Measurements from ENCODE around the gene ZNF488.

Gene ZNF488

DNA sequence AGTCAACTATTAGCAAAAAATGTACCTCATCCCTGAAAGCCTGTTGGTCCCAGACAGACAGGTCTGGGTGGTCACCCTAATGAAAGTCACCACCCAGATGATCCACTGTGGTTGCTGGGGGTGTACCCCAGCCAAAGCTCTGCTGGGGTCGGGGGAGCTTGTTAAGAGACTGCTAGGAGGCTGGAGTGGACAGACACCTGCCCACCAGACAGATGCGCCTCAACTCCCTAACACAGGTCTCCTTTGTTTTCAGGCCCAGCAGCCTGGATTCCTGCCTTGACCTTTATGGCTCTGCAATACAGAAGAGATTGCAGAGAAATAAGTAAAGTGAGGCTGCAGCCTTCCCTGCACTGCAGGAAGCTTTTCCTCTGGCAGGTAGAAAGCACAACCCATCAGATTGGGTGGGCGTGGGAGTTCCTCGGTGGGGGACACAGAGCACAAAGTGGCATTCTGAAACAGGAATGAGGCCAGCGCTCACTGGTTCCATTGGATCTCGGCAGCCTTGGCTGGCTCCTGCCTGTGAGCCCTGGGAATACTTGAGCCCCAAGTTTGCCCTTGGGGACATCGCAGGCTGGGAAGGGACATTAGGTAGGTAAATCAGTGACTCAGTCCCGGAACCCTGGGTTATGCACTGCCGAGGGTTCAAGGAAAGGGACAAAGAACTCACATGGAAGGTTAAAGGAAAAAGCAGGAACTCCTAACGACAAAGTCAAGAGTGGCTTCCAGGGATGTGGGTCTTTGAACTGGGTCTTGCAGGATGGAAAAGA is 18.0 kb upstream of the ZNF488 start:
- Histone ChIP-seq H3K36me3 (no peaks in the 10 kb centered on the region), H3K9me3 (no peaks in the 10 kb centered on the region), H3K4me3 (ENCODE audit: low read depth, low read length) (no peak overlapping the region), H3K4me1 (no peaks in the 10 kb centered on the region), H3K27me3 (peaks cover 6% of the 10 kb centered on the region)
- no peak for DNase-seq
- TF ChIP-seq, protein P1, sequence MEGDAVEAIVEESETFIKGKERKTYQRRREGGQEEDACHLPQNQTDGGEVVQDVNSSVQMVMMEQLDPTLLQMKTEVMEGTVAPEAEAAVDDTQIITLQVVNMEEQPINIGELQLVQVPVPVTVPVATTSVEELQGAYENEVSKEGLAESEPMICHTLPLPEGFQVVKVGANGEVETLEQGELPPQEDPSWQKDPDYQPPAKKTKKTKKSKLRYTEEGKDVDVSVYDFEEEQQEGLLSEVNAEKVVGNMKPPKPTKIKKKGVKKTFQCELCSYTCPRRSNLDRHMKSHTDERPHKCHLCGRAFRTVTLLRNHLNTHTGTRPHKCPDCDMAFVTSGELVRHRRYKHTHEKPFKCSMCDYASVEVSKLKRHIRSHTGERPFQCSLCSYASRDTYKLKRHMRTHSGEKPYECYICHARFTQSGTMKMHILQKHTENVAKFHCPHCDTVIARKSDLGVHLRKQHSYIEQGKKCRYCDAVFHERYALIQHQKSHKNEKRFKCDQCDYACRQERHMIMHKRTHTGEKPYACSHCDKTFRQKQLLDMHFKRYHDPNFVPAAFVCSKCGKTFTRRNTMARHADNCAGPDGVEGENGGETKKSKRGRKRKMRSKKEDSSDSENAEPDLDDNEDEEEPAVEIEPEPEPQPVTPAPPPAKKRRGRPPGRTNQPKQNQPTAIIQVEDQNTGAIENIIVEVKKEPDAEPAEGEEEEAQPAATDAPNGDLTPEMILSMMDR (IDR thresholded peaks at IDR 0.05; ENCODE audit: low read depth, low read length) = no peak

DNA sequence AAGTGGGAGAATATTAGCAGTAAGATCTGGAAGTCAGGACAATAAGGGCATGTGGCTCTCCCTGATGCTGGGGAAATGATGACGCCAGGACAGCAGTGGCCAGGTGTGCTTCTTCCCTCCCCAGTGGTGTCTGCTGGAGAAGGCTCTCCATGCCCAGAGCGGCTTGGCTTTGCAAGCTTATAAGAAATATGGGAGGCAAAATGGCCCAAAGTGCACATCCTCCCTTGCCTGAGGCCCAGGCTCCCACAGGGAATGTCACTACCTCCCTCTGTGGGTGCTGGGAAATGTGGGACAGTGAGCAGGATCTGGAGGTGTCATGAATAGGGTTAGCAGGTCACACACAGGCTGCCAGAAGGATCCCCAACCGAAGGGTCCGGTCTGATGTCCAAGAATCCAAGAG is 17.1 kb upstream of the ZNF488 start:
- Histone ChIP-seq H3K4me1 (no peaks in the 10 kb centered on the region), H3K9me3 (no peaks in the 10 kb centered on the region), H3K27me3 (peaks cover 11% of the 10 kb centered on the region)

GRCh38 chr10:47400786-47401185 is 16.7 kb upstream of the ZNF488 start:
- no peak overlapping the region for H3K4me3 ChIP-seq (ENCODE audit: low read depth, low read length)
- TF ChIP-seq, protein P1 (IDR thresholded peaks at IDR 0.05; ENCODE audit: low read depth, low read length) = no peak
- no peaks in the 10 kb centered on the region for H3K36me3 ChIP-seq
- peaks cover 14% of the 10 kb centered on the region for H3K27me3 ChIP-seq
- no peaks in the 10 kb centered on the region for H3K4me1 ChIP-seq
- DNase-seq = no peak
- no peaks in the 10 kb centered on the region for H3K9me3 ChIP-seq

More for the DNA sequence above, 17.1 kb upstream of the ZNF488 start:
- Histone ChIP-seq H3K36me3 (no peaks in the 10 kb centered on the region), H3K4me3 (ENCODE audit: low read depth, low read length) (no peak overlapping the region)
- no peak for DNase-seq
- TF ChIP-seq, protein P1 (IDR thresholded peaks at IDR 0.05; ENCODE audit: low read depth, low read length) = no peak

DNA sequence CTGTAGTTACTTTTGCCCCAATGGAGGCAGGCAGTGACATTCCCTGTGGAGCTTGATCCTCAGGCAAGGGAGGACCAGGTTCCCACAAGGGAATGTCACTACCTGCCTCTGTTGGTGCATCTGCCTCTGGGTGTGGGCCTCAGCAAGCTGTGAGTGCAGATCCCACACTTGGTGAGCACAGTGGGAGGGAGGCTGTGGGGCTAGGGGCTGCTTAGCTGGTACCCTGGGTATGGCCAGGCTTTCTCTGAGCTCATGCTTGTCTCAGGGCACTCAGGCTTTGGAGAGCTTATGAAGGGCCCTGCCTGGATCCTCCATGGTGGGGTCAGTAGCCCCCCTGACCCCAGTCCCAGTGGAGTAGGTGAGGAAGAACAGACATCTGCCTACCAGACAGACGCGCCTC is 16.2 kb upstream of the ZNF488 start:
- no peaks in the 10 kb centered on the region for H3K9me3 ChIP-seq
- peaks cover 19% of the 10 kb centered on the region for H3K27me3 ChIP-seq
- TF ChIP-seq, protein P1 (IDR thresholded peaks at IDR 0.05; ENCODE audit: low read depth, low read length) = no peak
- no peaks in the 10 kb centered on the region for H3K4me1 ChIP-seq
- DNase-seq = no peak
- no peaks in the 10 kb centered on the region for H3K36me3 ChIP-seq
- H3K4me3 ChIP-seq (ENCODE audit: low read depth, low read length) = no peak overlapping the region

GRCh38 chr10:47397256-47397655 is 13.2 kb upstream of the ZNF488 start:
- Histone ChIP-seq H3K4me1 (no peaks in the 10 kb centered on the region), H3K4me3 (ENCODE audit: low read depth, low read length) (no peak overlapping the region), H3K36me3 (no peaks in the 10 kb centered on the region), H3K9me3 (no peaks in the 10 kb centered on the region), H3K27me3 (peaks cover 44% of the 10 kb centered on the region)
- no peak for DNase-seq
- TF ChIP-seq, protein P1 (IDR thresholded peaks at IDR 0.05; ENCODE audit: low read depth, low read length) = no peak

DNA sequence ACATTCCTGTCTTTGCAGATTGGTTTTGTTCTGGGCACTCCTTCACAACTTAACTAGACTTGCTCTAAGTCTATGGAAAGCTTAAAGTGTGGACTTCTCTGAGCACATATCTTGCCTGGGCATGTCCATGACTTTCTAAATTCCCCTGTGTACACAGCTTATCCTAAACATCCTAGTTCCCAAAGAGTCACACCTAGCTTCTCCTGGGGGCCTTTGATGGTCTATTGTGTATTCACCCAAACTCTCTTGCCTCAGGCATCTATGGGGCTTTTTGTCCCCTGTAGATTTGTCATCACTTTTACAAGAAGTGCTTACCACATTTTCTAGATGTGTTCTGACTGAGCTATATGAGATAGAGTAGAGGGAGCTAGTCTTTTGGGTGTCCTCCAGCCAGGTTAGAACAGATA is 12.2 kb upstream of the ZNF488 start:
- H3K9me3 ChIP-seq = no peaks in the 10 kb centered on the region
- no peaks in the 10 kb centered on the region for H3K36me3 ChIP-seq
- TF ChIP-seq, protein P1 (IDR thresholded peaks at IDR 0.05; ENCODE audit: low read depth, low read length) = no peak
- no peak overlapping the region for H3K4me3 ChIP-seq (ENCODE audit: low read depth, low read length)
- H3K27me3 ChIP-seq = peaks cover 48% of the 10 kb centered on the region
- H3K4me1 ChIP-seq = no peaks in the 10 kb centered on the region
- DNase-seq = no peak

Measured in BE2C (cell line).